ENCODE results near the gene ATP6V1G3.
"Not testable (repeated sequence)": the region's sequence is repeated elsewhere in the genome, so short reads cannot be mapped to it uniquely, and the experiment has no call there.

ATP6V1G3 gene

GRCh38 chr1:198540580-198540979 is at the start of gene ATP6V1G3:
ATP6V1G3 (minus strand) TSS chr1:198540680; CDS start chr1:198540650, 30 bp downstream.
- DNase-seq, result no peak

GRCh38 chr1:198588845-198589244 is 48.4 kb upstream of the ATP6V1G3 start:
- DNase-seq, result no peak

- no peak for DNase-seq
These were observed 43.7 kb upstream of the ATP6V1G3 start for GRCh38 chr1:198584163-198584562.

- DNase-seq, result not testable (repeated sequence)
These were observed 42.8 kb upstream of the ATP6V1G3 start for GRCh38 chr1:198583209-198583802.

GRCh38 chr1:198577444-198577843 is 37.0 kb upstream of the ATP6V1G3 start:
- DNase-seq, result no peak

GRCh38 chr1:198575798-198576641 is 35.5 kb upstream of the ATP6V1G3 start:
- no peak for DNase-seq

GRCh38 chr1:198575292-198575691 is 34.8 kb upstream of the ATP6V1G3 start:
- no peak for DNase-seq

- DNase-seq, result no peak
These were observed 33.8 kb upstream of the ATP6V1G3 start for GRCh38 chr1:198574325-198574724.

- DNase-seq, result no peak
These were observed 24.2 kb upstream of the ATP6V1G3 start for GRCh38 chr1:198564716-198565115.

GRCh38 chr1:198564157-198564556 is 23.7 kb upstream of the ATP6V1G3 start:
- no peak for DNase-seq

- no peak for DNase-seq
These were observed 23.1 kb upstream of the ATP6V1G3 start for GRCh38 chr1:198563583-198563982.

- no peak for DNase-seq
These were observed 19.7 kb upstream of the ATP6V1G3 start for GRCh38 chr1:198560161-198560560.

- no peak for DNase-seq
These were observed 18.9 kb upstream of the ATP6V1G3 start for GRCh38 chr1:198559362-198559761.

- no peak for DNase-seq
These were observed 17.9 kb upstream of the ATP6V1G3 start for GRCh38 chr1:198558402-198558801.

- DNase-seq, result no peak
These were observed 16.5 kb upstream of the ATP6V1G3 start for GRCh38 chr1:198556971-198557370.

GRCh38 chr1:198552668-198553416 is 12.4 kb upstream of the ATP6V1G3 start:
- DNase-seq, result no peak

- DNase-seq, result no peak
These were observed 10.6 kb upstream of the ATP6V1G3 start for GRCh38 chr1:198550941-198551524.

- no peak for DNase-seq
These were observed 9.4 kb upstream of the ATP6V1G3 start for GRCh38 chr1:198549866-198550265.

- no peak for DNase-seq
These were observed 8.4 kb upstream of the ATP6V1G3 start for GRCh38 chr1:198548890-198549289.

- DNase-seq, result no peak
These were observed 4.7 kb upstream of the ATP6V1G3 start for GRCh38 chr1:198545156-198545555.

- no peak for DNase-seq
These were observed 3.8 kb upstream of the ATP6V1G3 start for GRCh38 chr1:198544265-198544664.

- no peak for DNase-seq
These were observed 3.3 kb upstream of the ATP6V1G3 start for GRCh38 chr1:198543670-198544260.

GRCh38 chr1:198542632-198543031 is 2.2 kb upstream of the ATP6V1G3 start:
- no peak for DNase-seq
